WTC11 (cell line): ENCODE results near the gene XPOT.

ENCODE experiments used
- ATF2 ChIP-seq: sonication (generic); formaldehyde crosslinking; IDR thresholded peaks from 2 replicates; pipeline ENCODE4 v1.8.1; 2022; ENCODE audit warnings: low read depth, missing genetic modification reagents, borderline replicate concordance
- CREB1 ChIP-seq: sonication (generic); formaldehyde crosslinking; IDR thresholded peaks from 2 replicates; pipeline ENCODE4 v1.8.0; 2023; ENCODE audit warnings: mild to moderate bottlenecking, missing genetic modification reagents
- CTCF ChIP-seq: fragments of 200-600 bp; IDR thresholded peaks from 2 replicates; pipeline ENCODE4 v1.8.0; 2022; ENCODE audit warnings: antibody characterized with exemption
- E2F5 ChIP-seq: sonication (generic); formaldehyde crosslinking; IDR thresholded peaks from 2 replicates; pipeline ENCODE4 v1.8.1; 2022; ENCODE audit warnings: mild to moderate bottlenecking, moderate library complexity, missing genetic modification reagents
- ELF4 ChIP-seq: sonication (generic); formaldehyde crosslinking; IDR thresholded peaks from 2 replicates; pipeline ENCODE4 v1.8.1; 2022; ENCODE audit warnings: low read depth, mild to moderate bottlenecking, moderate library complexity, missing genetic modification reagents
- FOXK1 ChIP-seq: sonication (generic); formaldehyde crosslinking; IDR thresholded peaks from 2 replicates; pipeline ENCODE4 v1.8.0; 2022; ENCODE audit warnings: mild to moderate bottlenecking, moderate library complexity, missing genetic modification reagents
- JUN ChIP-seq: sonication (generic); formaldehyde crosslinking; IDR thresholded peaks from 2 replicates; pipeline ENCODE4 v1.8.0; 2023; ENCODE audit warnings: mild to moderate bottlenecking, missing genetic modification reagents
- MAX ChIP-seq: sonication (generic); formaldehyde crosslinking; IDR thresholded peaks from 2 replicates; pipeline ENCODE4 v1.8.0; 2022; ENCODE audit warnings: mild to moderate bottlenecking, missing genetic modification reagents
- MXD4 ChIP-seq: fragments of 250-450 bp; sonication (Bioruptor Pico); IDR thresholded peaks from 2 replicates; pipeline ENCODE4 v1.8.0; 2021; ENCODE audit warnings: mild to moderate bottlenecking, moderate library complexity, borderline replicate concordance
- MYBL2 ChIP-seq: sonication (generic); formaldehyde crosslinking; IDR thresholded peaks from 2 replicates; pipeline ENCODE4 v1.8.1; 2023; ENCODE audit warnings: mild to moderate bottlenecking, moderate library complexity, missing genetic modification reagents
- ZNF396 ChIP-seq: fragments of 250-450 bp; sonication (Bioruptor Pico); IDR thresholded peaks from 2 replicates; pipeline ENCODE4 v1.8.0; 2021; ENCODE audit warnings: mild to moderate bottlenecking, moderate library complexity, borderline replicate concordance
- ZNF512 ChIP-seq: sonication (generic); formaldehyde crosslinking; IDR thresholded peaks from 2 replicates; pipeline ENCODE4 v1.8.1; 2022; ENCODE audit warnings: missing genetic modification reagents, borderline replicate concordance

- no peak for TF ChIP-seq CTCF
- no peak for TF ChIP-seq JUN (CRISPR knock-in tag)
- no peak for TF ChIP-seq MYBL2 (CRISPR knock-in tag)
- no peak for TF ChIP-seq ZNF396 (CRISPR knock-in tag)
- no peak for TF ChIP-seq MAX
- no peak for TF ChIP-seq ELF4 (CRISPR knock-in tag)
- no peak for TF ChIP-seq MXD4 (CRISPR knock-in tag)
- TF ChIP-seq FOXK1: no peak
- TF ChIP-seq E2F5: no peak
- no peak for TF ChIP-seq ATF2
- no peak for TF ChIP-seq CREB1 (CRISPR knock-in tag)
- no peak for TF ChIP-seq ZNF512 (CRISPR knock-in tag)
Measured at GRCh38 chr12:64486657-64487056, 82.5 kb downstream of the XPOT start.
